SIG-M5 treated with dmso at 0.1 percent for 504 hours (cell line): Measurements from ENCODE around the gene SPINK9.
A peak's percentile ranks its signal among the peaks of the same experiment; 100 is the strongest.

Source experiments
- DNase-seq: peaks from one replicate; lab custom pipeline; 2025; ENCODE audit not compliant: unreplicated experiment; lab: John Stamatoyannopoulos, UW

Gene SPINK9

GRCh38 chr5:148364343-148364742, 29.0 kb downstream of the SPINK9 start:
- no peak for DNase-seq

GRCh38 chr5:148368299-148368698, 32.9 kb downstream of the SPINK9 start:
- no peak for DNase-seq

GRCh38 chr5:148372166-148372725, 36.9 kb downstream of the SPINK9 start:
- peak; percentile 19 for DNase-seq

- DNase-seq = no peak
Observed at GRCh38 chr5:148372893-148373292, 37.5 kb downstream of the SPINK9 start.

- peak; percentile 88 for DNase-seq
Observed at GRCh38 chr5:148374690-148375360, 39.5 kb downstream of the SPINK9 start.

GRCh38 chr5:148376198-148376597, 40.8 kb downstream of the SPINK9 start:
- no peak for DNase-seq

GRCh38 chr5:148378670-148379069, 43.3 kb downstream of the SPINK9 start:
- peak; percentile 8 for DNase-seq

GRCh38 chr5:148379340-148379739, 44.0 kb downstream of the SPINK9 start:
- no peak for DNase-seq

- no peak for DNase-seq
Observed at GRCh38 chr5:148381906-148382305, 46.5 kb downstream of the SPINK9 start.

GRCh38 chr5:148382961-148383360, 47.6 kb downstream of the SPINK9 start:
- no peak for DNase-seq

- DNase-seq = peak; percentile 99
Observed at GRCh38 chr5:148383564-148384379, 48.4 kb downstream of the SPINK9 start, which contains the start of gene FBXO38. Gene FBXO38, plus strand, starts transcription at chr5:148383958. Its CDS starts 10,819 bp downstream, at chr5:148394777.

GRCh38 chr5:148384380-148384737, 49.0 kb downstream of the SPINK9 start:
- peak; percentile 41 for DNase-seq

GRCh38 chr5:148385094-148385493, 49.7 kb downstream of the SPINK9 start:
- DNase-seq = no peak

- no peak for DNase-seq
Observed at GRCh38 chr5:148386041-148386440, 50.7 kb downstream of the SPINK9 start.

- DNase-seq = no peak
Observed at GRCh38 chr5:148387325-148387724, 52.0 kb downstream of the SPINK9 start.

GRCh38 chr5:148388696-148389095, 53.3 kb downstream of the SPINK9 start:
- DNase-seq = no peak
